DND-41 (cell line): ENCODE data around the gene POC1B.
A peak's percentile ranks its signal among the peaks of the same experiment; 100 is the strongest.

ENCODE experiments used
- ATAC-seq: fragments of 200-7000 bp; cut with Tn5 transposase; 3 replicates; pipeline ENCODE4 v1.9.1; 2021; ENCODE audit warnings: low read depth; ENCODE audit not compliant: insufficient read depth
- DNase-seq: peaks from one replicate; pipeline ENCODE4 v3.0.0-alpha.2; 2020
- H2AFZ ChIP-seq: 2 replicates; pipeline ENCODE4 v1.6.0; 2012; ENCODE audit warnings: low read depth, low read length
- H3K27ac ChIP-seq: 2 replicates; pipeline ENCODE4 v1.5.1; 2012; ENCODE audit warnings: low read length, inconsistent platforms
- H3K27me3 ChIP-seq: fragments of 200-600 bp; sonication (generic); 2 replicates; pipeline ENCODE4 v1.6.0; 2012; ENCODE audit warnings: low read length, mild to moderate bottlenecking, inconsistent platforms; ENCODE audit not compliant: insufficient read depth, poor library complexity
- H3K36me3 ChIP-seq: 2 replicates; pipeline ENCODE4 v1.5.1; 2012; ENCODE audit warnings: low read length, inconsistent platforms; ENCODE audit not compliant: insufficient read depth
- H3K4me1 ChIP-seq: 2 replicates; pipeline ENCODE4 v1.5.1; 2012; ENCODE audit warnings: mild to moderate bottlenecking, low read length; ENCODE audit not compliant: insufficient read depth
- H3K4me2 ChIP-seq: 2 replicates; pipeline ENCODE4 v1.6.0; 2012; ENCODE audit warnings: mild to moderate bottlenecking, moderate library complexity, low read length, inconsistent platforms; ENCODE audit not compliant: insufficient read depth
- H3K4me3 ChIP-seq, 2 experiments: fragments of 200-600 bp in 1 of 2; shearing (Covaris generic) in 1 of 2; 2 replicates each; pipeline ENCODE4 v1.5.1; 2012 to 2016; ENCODE audit warnings: inconsistent platforms in 2 of 2, low read length in 2 of 2, mild to moderate bottlenecking in 2 of 2, low read depth in 1 of 2, moderate library complexity in 1 of 2
- H3K79me2 ChIP-seq: 2 replicates; pipeline ENCODE4 v1.6.0; 2012; ENCODE audit warnings: low read length, inconsistent platforms; ENCODE audit not compliant: insufficient read depth
- H3K9ac ChIP-seq: 2 replicates; pipeline ENCODE4 v1.6.0; 2012; ENCODE audit warnings: low read depth, mild to moderate bottlenecking, inconsistent platforms, low read length, moderate library complexity
- H3K9me3 ChIP-seq: 2 replicates; pipeline ENCODE4 v1.5.1; 2012; ENCODE audit warnings: low read length, moderate library complexity, mild to moderate bottlenecking, inconsistent platforms; ENCODE audit not compliant: insufficient read depth, severe bottlenecking
- H4K20me1 ChIP-seq: 2 replicates; pipeline ENCODE4 v1.6.0; 2012; ENCODE audit warnings: low read length; ENCODE audit not compliant: insufficient read depth
- CTCF ChIP-seq: IDR thresholded peaks from 2 replicates; pipeline ENCODE4 v1.5.1; 2012; ENCODE audit warnings: borderline replicate concordance, low read length, moderate library complexity, mild to moderate bottlenecking; ENCODE audit not compliant: poor library complexity, severe bottlenecking; ENCODE audit errors: extremely low read depth
- EZH2 ChIP-seq: IDR thresholded peaks from 3 replicates; pipeline ENCODE4 v1.6.1; 2012; ENCODE audit warnings: borderline replicate concordance, low read depth, mild to moderate bottlenecking, moderate library complexity, low read length, inconsistent platforms; ENCODE audit not compliant: severe bottlenecking

Gene POC1B

GRCh38 chr12:89521364-89522223 lies 4.3 kb downstream of the POC1B start:
- Histone ChIP-seq H3K4me2 (peak overlapping the region; percentile 95), H3K36me3 (peaks cover 43% of the 10 kb centered on the region), H3K79me2 (peaks cover 96% of the 10 kb centered on the region), H2AFZ (no peak overlapping the region), H3K4me3 (peak overlapping the region in 1 of 2 experiments; percentile 34; a peak in 2 of 4 replicates), H4K20me1 (peaks cover 11% of the 10 kb centered on the region; the same call in 1 of the 2 replicates), H3K4me1 (peaks cover 39% of the 10 kb centered on the region), H3K27ac (no peak overlapping the region), H3K9ac (peak overlapping the region; percentile 21; the same call in 1 of the 2 replicates), H3K27me3 (no peaks in the 10 kb centered on the region), H3K9me3 (no peaks in the 10 kb centered on the region)
- TF ChIP-seq CTCF (no peak), EZH2 (no peak)
- DNase-seq (no peak), ATAC-seq (no peak)

GRCh38 chr12:89517720-89518119 lies 8.1 kb downstream of the POC1B start:
- TF ChIP-seq CTCF (no peak), EZH2 (no peak)
- Histone ChIP-seq H3K4me2 (no peak overlapping the region), H3K27ac (no peak overlapping the region), H3K4me1 (peaks cover 16% of the 10 kb centered on the region), H3K27me3 (no peaks in the 10 kb centered on the region), H3K4me3 (no peak overlapping the region), H3K36me3 (peaks cover 28% of the 10 kb centered on the region), H3K9me3 (no peaks in the 10 kb centered on the region), H2AFZ (no peak overlapping the region), H3K9ac (no peak overlapping the region), H4K20me1 (peaks cover 14% of the 10 kb centered on the region), H3K79me2 (peaks cover 87% of the 10 kb centered on the region)
- no peak for DNase-seq
- ATAC-seq, result no peak

- Histone ChIP-seq H2AFZ (no peak overlapping the region), H3K4me2 (no peak overlapping the region), H3K9ac (no peak overlapping the region), H3K79me2 (peaks cover 87% of the 10 kb centered on the region), H4K20me1 (peaks cover 14% of the 10 kb centered on the region), H3K9me3 (no peaks in the 10 kb centered on the region), H3K36me3 (peaks cover 22% of the 10 kb centered on the region), H3K27ac (no peak overlapping the region), H3K4me3 (no peak overlapping the region), H3K4me1 (peaks cover 5% of the 10 kb centered on the region), H3K27me3 (no peaks in the 10 kb centered on the region)
- ATAC-seq, result no peak
- no peak for TF ChIP-seq CTCF
- TF ChIP-seq EZH2, result no peak
- no peak for DNase-seq
These were observed 9.2 kb downstream of the POC1B start for GRCh38 chr12:89516633-89517032.
